Stimulated activated CD8-positive, alpha-beta memory T cell treated with anti-CD3 and anti-CD28 coated beads, Interleukin-4, amount 100 ng/mL, for 4 hours (primary cell): ENCODE data around the gene ACTA1.
"Not testable (repeated sequence)": the region's sequence is repeated elsewhere in the genome, so short reads cannot be mapped to it uniquely, and the experiment has no call there.

ENCODE experiments used
- DNase-seq, 2 donors: peaks; one replicate each; pipeline ENCODE4 v3.0.0-alpha.2; 2020; ENCODE audit warnings: low read depth in 2 of 2, low spot score in 1 of 2

Gene ACTA1

GRCh38 chr1:229410370-229410691 is 23.6 kb downstream of the ACTA1 start:
- DNase-seq, result no peak

GRCh38 chr1:229409616-229410369 is 24.1 kb downstream of the ACTA1 start:
- DNase-seq, result no peak

DNA sequence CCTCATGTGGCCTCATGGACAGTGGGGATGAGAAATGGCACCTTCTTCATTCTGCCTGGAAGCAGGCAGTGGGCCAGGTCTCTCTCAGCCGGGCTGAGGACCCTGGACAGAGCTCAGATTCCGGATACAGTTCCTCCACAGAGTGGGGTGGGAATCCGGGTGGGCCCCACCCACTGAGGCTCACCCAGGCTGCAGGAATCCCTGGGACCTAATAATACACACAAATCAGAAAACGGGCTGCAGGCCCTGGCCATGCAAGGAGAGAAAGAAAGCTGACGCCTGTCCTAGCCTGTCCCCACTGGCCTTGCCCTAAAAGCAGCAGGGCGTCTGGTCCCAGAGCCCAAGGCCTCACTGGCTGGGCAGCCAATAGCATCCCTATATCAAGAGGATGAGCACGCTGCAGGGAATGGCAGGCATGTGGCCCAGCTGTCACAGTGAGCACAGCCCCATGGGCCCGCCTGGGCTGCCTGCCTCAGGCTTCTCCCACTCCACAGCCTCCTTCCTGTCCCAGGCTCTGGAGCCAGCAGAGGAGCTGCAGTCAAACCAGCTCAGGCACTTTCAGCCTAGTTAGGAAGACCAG is 25.3 kb downstream of the ACTA1 start:
- no peak for DNase-seq

- DNase-seq, result no peak
Observed at GRCh38 chr1:229407206-229408026, 26.5 kb downstream of the ACTA1 start.

GRCh38 chr1:229406798-229407197 is 27.1 kb downstream of the ACTA1 start:
- no peak for DNase-seq

DNA sequence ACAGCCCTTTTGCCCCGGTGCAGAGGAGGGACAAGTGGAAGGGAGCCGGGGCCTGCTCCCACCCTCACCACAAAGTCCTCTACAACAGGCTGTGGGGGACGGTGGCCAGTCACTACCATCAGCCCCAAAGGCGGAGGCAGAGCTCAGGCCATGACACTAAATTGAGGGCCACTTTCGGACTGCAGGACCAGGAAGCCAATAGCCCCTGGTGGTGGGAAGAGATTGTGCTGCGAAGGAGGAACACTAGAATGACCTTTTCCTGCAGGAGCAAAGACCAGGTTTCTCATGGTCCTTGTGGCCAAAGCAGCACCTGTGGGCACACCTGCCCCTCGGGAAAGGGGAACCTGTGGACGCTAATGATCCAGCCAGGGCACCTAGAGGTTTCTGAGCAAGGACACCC is 30.3 kb downstream of the ACTA1 start:
- no peak for DNase-seq

GRCh38 chr1:229402993-229403392 is 30.9 kb downstream of the ACTA1 start:
- DNase-seq, result no peak

- DNase-seq, result not testable (repeated sequence)
Observed at GRCh38 chr1:229402329-229402728, 31.6 kb downstream of the ACTA1 start.

- no peak for DNase-seq
Observed at GRCh38 chr1:229397762-229398161, 36.1 kb downstream of the ACTA1 start.

DNA sequence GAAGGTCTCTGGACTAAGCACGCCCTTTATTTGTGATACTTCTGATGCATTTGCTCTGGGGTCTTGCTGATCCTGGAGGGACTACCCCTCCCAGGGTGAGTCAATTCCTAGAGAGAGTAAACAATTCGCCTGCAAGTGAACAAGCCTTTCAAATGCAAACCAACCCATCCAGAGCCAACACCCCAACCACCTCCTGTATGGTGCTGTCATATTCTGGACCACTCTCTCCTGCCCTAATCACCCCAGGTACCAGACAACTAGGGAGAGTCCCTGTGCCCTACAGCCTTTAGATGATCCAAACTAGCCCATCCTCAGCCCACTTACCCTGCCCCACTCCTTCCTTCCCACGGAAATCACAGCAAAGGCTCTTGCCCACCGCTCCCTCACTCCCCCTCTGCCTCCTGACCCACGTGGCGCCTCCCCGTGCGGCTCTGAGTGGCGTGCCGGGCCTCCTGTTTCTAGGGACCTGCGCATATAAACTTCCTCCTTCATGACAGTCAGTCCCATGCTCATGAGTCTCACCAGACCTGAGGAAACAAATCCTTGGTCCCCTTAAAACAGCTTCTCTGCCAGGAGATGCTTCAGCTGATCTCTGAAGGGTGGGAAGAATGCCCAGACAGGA is 37.2 kb downstream of the ACTA1 start:
- DNase-seq, result no peak

GRCh38 chr1:229394517-229394916 is 39.4 kb downstream of the ACTA1 start:
- not testable (repeated sequence) for DNase-seq

GRCh38 chr1:229392936-229393335 is 41.0 kb downstream of the ACTA1 start:
- no peak for DNase-seq

DNA sequence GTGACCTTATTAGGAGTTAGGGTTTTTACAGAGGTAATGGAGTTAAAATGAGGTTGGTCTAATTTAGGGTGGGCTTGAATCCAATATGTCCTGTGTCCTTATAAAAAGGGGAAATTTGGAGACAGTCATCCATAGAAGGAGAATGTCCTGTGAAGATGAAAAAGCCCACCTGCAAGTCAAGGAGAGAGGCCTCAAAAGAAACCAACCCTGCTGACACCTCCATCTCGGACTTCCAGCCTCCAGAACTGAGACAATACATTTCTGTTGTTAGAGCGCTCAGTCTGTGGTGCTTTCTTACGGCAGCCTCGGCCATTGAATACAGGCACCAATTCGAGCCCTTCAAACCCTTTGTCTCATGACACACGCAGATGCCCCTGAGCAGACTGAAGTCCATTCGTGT is 43.8 kb downstream of the ACTA1 start:
- DNase-seq, result no peak

DNA sequence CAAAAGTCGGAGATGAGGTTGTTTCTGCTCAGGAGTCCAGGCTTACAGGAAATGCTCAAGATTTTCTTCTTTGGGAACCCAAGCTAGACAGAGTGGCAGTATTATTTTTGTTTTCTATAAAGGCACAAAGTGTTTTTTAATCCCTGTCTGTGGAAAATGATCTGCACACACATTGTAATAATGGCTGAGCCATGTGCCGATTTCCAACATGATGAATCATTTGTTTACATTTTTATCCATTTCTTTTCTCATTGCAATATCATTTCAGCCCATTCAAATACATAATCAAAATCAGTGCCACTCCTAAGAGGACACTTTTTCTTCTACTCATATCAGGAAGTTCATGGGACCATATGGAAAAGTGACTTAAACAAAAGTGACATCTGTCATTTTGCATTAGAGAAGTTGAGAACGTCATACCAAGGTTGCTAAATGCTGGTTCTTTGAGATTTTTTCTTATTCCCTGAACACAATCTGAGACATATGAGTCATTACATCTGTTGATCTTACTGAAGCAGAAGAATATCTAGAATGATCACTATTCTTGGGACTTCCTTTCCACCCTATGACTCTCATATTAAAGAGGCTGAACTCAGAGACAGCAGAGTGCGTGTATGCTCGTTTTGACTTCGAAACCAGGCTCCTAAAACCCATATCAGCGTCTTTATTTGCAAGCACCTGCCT is 44.9 kb downstream of the ACTA1 start:
- no peak for DNase-seq

- no peak for DNase-seq
Observed at GRCh38 chr1:229385853-229386456, 47.9 kb downstream of the ACTA1 start.

DNA sequence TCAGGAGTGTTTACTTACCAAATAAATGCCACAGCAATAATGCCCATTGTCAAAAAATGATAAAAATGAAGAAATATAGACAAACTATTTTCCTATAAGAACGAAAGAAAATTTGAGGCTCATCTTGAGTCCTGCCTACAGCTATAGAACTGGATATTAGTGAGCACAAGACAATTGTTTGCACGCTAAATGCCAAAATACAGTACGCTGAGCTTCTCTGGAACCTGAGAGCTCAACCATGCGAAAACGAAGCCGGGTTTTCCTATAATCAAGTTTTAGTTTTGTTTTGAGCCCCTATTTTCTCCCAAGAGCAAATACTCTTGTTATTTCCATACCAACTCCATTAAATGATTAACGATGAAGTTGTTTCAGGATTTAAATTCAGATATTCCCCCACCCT is 49.1 kb downstream of the ACTA1 start:
- DNase-seq, result no peak

DNA sequence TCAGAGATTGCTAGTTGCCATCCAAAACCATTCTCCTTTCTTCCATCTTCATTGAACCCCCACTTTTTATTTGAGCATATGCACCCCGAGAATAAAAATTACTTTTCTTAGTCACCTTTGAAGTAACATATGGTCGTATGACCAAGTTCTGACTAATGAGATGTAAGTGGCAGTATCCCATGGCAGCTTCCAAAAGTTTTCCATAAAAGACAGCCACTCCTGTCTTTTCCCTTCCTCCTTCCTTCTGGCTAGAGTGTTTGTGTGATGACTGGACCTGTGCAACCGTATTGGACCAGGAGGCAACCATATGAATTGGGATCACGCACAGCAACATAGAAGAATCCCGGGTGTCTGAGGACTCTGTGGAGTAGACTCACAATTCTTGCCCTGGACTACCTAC is 49.9 kb downstream of the ACTA1 start:
- no peak for DNase-seq

GRCh38 chr1:229383188-229383587 is 50.7 kb downstream of the ACTA1 start:
- no peak for DNase-seq
